Activated naive CD4-positive, alpha-beta T cell treated with anti-CD3 and anti-CD28 coated beads for 36 hours (primary cell): ENCODE measurements around the gene NRG4. TPM values are rescaled to one million over a fixed set of nuclear protein-coding genes. Genes with fewer than 3 reads are reported as not detected.

Source experiments
- CTCF ChIA-PET: fragments of 350-600 bp; sonication (Branson Sonifier 250); formaldehyde crosslinking; loops from one replicate; lab custom pipeline; 2021; ENCODE audit warnings: antibody characterized with exemption; lab: Charles Lee
- DNase-seq: peaks from one replicate; pipeline ENCODE4 v3.0.0-alpha.2; 2020
- H3K27ac Mint-ChIP-seq: one replicate; pipeline ENCODE4 v1.8.0; 2021; ENCODE audit warnings: mild to moderate bottlenecking, mixed read lengths
- H3K27me3 Mint-ChIP-seq: one replicate; pipeline ENCODE4 v1.8.0; 2021; ENCODE audit warnings: low read depth, mixed read lengths
- H3K36me3 Mint-ChIP-seq: one replicate; pipeline ENCODE4 v1.8.0; 2021; ENCODE audit warnings: low read depth, mixed read lengths
- H3K4me1 Mint-ChIP-seq: one replicate; pipeline ENCODE4 v1.8.0; 2021; ENCODE audit warnings: low read depth, mixed read lengths
- H3K4me3 Mint-ChIP-seq: one replicate; pipeline ENCODE4 v1.8.0; 2021; ENCODE audit warnings: mild to moderate bottlenecking, moderate library complexity, mixed read lengths
- H3K9me3 Mint-ChIP-seq: one replicate; pipeline ENCODE4 v1.8.0; 2021; ENCODE audit warnings: mixed read lengths
- intact Hi-C: fragments of 100-400 bp; cut with micrococcal nuclease; formaldehyde crosslinking; loops from one replicate; pipeline ENCODE4 v1.15.1; 2023
- total RNA-seq, 2 experiments: library from RNA; stranded (reverse); gene quantifications; one replicate each; pipeline ENCODE4 v1.2.3, GENCODE V29; 2021

The NRG4 gene
- total RNA-seq, 2 experiments from 2014 or later: not detected

DNA sequence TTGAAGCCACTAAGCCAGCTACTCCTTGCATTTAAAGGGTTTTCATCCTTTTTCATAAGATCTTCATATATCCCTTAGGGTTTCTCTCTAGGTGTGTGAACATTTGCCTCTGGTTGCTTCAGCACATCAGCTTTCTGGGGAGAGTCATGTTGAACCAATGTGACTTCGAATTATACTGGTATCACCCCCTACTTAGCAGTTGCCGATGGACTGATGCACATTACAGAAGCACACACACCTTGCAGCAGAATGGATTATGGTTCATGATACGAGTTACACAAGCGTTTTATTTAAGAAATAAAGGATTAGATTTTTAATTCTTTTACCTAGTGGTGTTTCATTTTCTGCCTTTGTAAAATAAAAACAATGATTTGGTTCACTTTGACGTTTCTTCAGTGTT, 69.0 kb downstream of the NRG4 start:
- H3K4me3 Mint-ChIP-seq: no peak overlapping the region
- H3K9me3 Mint-ChIP-seq: peaks cover 21% of the 10 kb centered on the region
- peaks cover 12% of the 10 kb centered on the region for H3K36me3 Mint-ChIP-seq
- no peaks in the 10 kb centered on the region for H3K4me1 Mint-ChIP-seq
- intact Hi-C loops: no loop called here
- no peaks in the 10 kb centered on the region for H3K27me3 Mint-ChIP-seq
- H3K27ac Mint-ChIP-seq: no peak overlapping the region
- DNase-seq: no peak
- CTCF ChIA-PET: no interaction called here

- intact Hi-C loops: no loop called here
- DNase-seq: no peak
- H3K9me3 Mint-ChIP-seq: peaks cover 27% of the 10 kb centered on the region
- H3K4me1 Mint-ChIP-seq: no peaks in the 10 kb centered on the region
- H3K36me3 Mint-ChIP-seq: peaks cover 20% of the 10 kb centered on the region
- CTCF ChIA-PET: no interaction called here
- H3K4me3 Mint-ChIP-seq: no peak overlapping the region
- no peak overlapping the region for H3K27ac Mint-ChIP-seq
- no peaks in the 10 kb centered on the region for H3K27me3 Mint-ChIP-seq
These were observed 69.8 kb downstream of the NRG4 start for GRCh38 chr15:75942464-75942863.

DNA sequence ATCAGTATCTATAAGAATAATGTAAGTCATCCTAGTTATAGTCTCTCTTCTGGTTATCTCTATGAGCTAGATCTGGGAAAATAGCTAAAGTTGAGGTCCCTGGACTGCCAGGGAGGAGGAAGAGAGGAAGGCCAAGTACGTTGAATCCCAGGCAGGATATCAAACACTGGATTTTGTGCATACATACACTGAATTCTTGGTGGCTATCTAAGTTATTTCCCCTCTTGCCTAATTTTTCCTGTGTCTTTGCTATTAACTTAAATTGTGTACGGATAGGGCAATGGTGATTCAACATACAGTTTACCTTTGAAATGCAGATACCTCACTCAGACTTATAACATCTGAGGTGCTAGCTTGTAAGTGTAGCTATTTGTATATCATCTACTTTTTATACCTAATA, 81.4 kb downstream of the NRG4 start:
- CTCF ChIA-PET: interaction anchor here (1.2 kb wide), 1 partner anchor 9 kb away, joined by 3 read pairs; no protein-coding TSS in a partner anchor
- Mint-ChIP-seq H3K36me3 (peaks cover 43% of the 10 kb centered on the region), H3K4me3 (no peak overlapping the region), H3K27ac (no peak overlapping the region), H3K4me1 (peaks cover 14% of the 10 kb centered on the region), H3K27me3 (no peaks in the 10 kb centered on the region), H3K9me3 (no peaks in the 10 kb centered on the region)
- intact Hi-C loops: no loop called here
- DNase-seq: no peak

- H3K4me1 Mint-ChIP-seq: peaks cover 17% of the 10 kb centered on the region
- H3K9me3 Mint-ChIP-seq: no peaks in the 10 kb centered on the region
- intact Hi-C loops: no loop called here
- H3K27ac Mint-ChIP-seq: no peak overlapping the region
- CTCF ChIA-PET: interaction anchor here (0.6 to 1.2 kb wide), 2 partner anchors 204 to 406 kb away, joined by 3 to 7 read pairs; no protein-coding TSS in a partner anchor
- H3K27me3 Mint-ChIP-seq: no peaks in the 10 kb centered on the region
- no peak for DNase-seq
- no peak overlapping the region for H3K4me3 Mint-ChIP-seq
- H3K36me3 Mint-ChIP-seq: peaks cover 42% of the 10 kb centered on the region
These were observed 82.2 kb downstream of the NRG4 start for GRCh38 chr15:75929799-75930565.

GRCh38 chr15:75928680-75929608, 83.3 kb downstream of the NRG4 start:
- H3K36me3 Mint-ChIP-seq: peaks cover 39% of the 10 kb centered on the region

DNA sequence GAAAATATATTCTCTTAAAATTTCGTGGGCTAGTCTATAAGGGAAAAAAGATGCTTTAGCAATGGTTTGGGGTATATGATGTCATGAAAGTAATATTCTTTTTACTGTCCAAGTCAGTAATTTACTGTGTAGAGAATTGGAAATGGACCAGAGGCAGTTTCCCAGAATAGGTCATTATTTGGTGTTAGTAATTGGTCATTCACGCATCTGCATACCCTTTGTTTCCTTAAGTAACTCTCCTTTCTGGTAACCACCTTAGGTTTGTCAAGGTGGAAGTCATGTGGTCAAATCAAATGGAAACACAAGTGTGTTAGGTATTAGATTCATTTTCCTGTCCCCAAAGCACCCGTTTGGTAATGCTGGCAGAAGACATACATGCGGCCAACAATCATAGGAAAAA, 84.6 kb downstream of the NRG4 start:
- intact Hi-C loops: no loop called here
- no peak for DNase-seq
- no peaks in the 10 kb centered on the region for H3K27me3 Mint-ChIP-seq
- CTCF ChIA-PET: no interaction called here
- no peak overlapping the region for H3K27ac Mint-ChIP-seq
- peaks cover 38% of the 10 kb centered on the region for H3K36me3 Mint-ChIP-seq
- H3K9me3 Mint-ChIP-seq: no peaks in the 10 kb centered on the region
- peaks cover 24% of the 10 kb centered on the region for H3K4me1 Mint-ChIP-seq
- no peak overlapping the region for H3K4me3 Mint-ChIP-seq

More at GRCh38 chr15:75928680-75929608, 83.3 kb downstream of the NRG4 start:
- no peak for DNase-seq
- Mint-ChIP-seq H3K9me3 (no peaks in the 10 kb centered on the region), H3K4me1 (peaks cover 18% of the 10 kb centered on the region), H3K27me3 (no peaks in the 10 kb centered on the region), H3K27ac (no peak overlapping the region), H3K4me3 (no peak overlapping the region)
- CTCF ChIA-PET: interaction anchor here (0.6 to 1.4 kb wide), 7 partner anchors 11 to 1461 kb away, joined by 3 to 7 read pairs (median 4); no protein-coding TSS in a partner anchor
- intact Hi-C loops: no loop called here

DNA sequence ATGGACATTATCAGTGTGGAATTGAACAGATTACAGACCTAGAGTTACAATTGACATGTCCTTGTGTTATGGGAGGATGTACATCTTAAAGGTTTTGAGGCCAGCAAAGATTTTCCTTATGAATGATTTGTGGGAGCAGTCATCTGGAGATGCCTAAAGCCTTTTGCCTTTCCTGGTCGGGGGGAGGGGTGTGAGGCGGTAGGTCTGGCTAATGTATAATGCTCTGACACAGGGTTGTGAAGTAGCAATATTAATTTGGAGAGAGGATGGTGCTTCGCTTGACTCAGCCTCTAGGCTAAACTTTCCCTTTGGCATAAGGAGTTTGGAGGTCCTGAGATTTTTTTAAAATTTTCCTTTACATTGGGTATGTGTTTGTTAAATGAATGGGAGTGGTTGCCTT, 85.3 kb downstream of the NRG4 start:
- peaks cover 29% of the 10 kb centered on the region for H3K4me1 Mint-ChIP-seq

GRCh38 chr15:75925440-75925839, 86.8 kb downstream of the NRG4 start:
- peaks cover 29% of the 10 kb centered on the region for H3K4me1 Mint-ChIP-seq
- no peak for DNase-seq
- no peaks in the 10 kb centered on the region for H3K9me3 Mint-ChIP-seq
- no peak overlapping the region for H3K4me3 Mint-ChIP-seq
- CTCF ChIA-PET: interaction anchor here (0.6 to 1.5 kb wide), 3 partner anchors 116 to 859 kb away, joined by 3 to 5 read pairs (median 4); no protein-coding TSS in a partner anchor
- intact Hi-C loops: no loop called here
- peaks cover 27% of the 10 kb centered on the region for H3K36me3 Mint-ChIP-seq
- no peak overlapping the region for H3K27ac Mint-ChIP-seq
- no peaks in the 10 kb centered on the region for H3K27me3 Mint-ChIP-seq

More for the DNA sequence above, 85.3 kb downstream of the NRG4 start:
- no peak overlapping the region for H3K4me3 Mint-ChIP-seq
- no peak overlapping the region for H3K27ac Mint-ChIP-seq
- no peak for DNase-seq
- H3K36me3 Mint-ChIP-seq: peaks cover 35% of the 10 kb centered on the region
- no peaks in the 10 kb centered on the region for H3K9me3 Mint-ChIP-seq
- CTCF ChIA-PET: no interaction called here
- no peaks in the 10 kb centered on the region for H3K27me3 Mint-ChIP-seq
- intact Hi-C loops: no loop called here

DNA sequence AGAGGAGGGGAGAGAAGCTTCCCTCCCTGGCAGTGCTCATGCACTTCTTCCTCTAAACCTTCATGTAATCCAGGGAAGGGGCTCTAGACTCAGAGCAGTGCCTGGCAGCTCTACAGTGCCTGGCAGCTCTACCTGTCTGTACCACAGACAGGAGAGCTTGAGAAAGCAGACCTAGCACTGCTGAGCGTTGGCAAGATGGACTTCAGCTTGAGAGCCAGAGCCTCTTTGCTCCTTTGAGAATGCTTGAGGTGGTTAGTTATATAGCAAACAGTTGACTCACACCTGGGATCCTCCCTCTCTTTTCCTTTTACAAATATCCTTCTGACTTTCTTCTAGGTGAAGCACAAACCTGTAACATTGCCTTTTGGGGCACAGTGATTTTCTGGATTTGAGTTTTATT, 87.6 kb downstream of the NRG4 start:
- intact Hi-C loops: loop anchor here (5.0 kb wide), 1 partner anchor 122 kb away; no protein-coding TSS in a partner anchor
- no peak overlapping the region for H3K4me3 Mint-ChIP-seq
- H3K9me3 Mint-ChIP-seq: no peaks in the 10 kb centered on the region
- CTCF ChIA-PET: interaction anchor here (1.1 kb wide), 1 partner anchor 136 kb away, joined by 4 read pairs; no protein-coding TSS in a partner anchor
- H3K4me1 Mint-ChIP-seq: peaks cover 26% of the 10 kb centered on the region
- DNase-seq: no peak
- no peak overlapping the region for H3K27ac Mint-ChIP-seq
- H3K36me3 Mint-ChIP-seq: peaks cover 22% of the 10 kb centered on the region
- no peaks in the 10 kb centered on the region for H3K27me3 Mint-ChIP-seq

DNA sequence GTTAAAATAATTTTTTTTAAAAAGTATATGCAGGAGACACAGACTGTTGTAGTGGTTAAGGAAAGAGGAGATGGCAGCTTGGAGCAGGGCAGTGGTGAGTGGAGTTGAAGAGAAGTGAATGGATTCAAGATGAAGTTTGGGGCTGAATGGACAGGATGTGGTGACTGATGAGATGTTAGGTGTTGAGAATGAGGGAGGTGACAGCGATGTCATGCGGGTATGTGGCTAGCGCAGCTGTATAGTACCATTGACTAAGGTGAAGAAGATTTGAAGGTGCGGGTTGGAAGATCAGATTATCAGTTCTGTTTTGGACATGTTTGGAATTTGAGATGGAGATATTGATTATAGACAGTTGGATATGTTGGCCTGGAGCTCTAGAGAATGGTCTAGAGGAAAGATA, 88.5 kb downstream of the NRG4 start:
- H3K27ac Mint-ChIP-seq: no peak overlapping the region
- H3K9me3 Mint-ChIP-seq: no peaks in the 10 kb centered on the region
- H3K4me1 Mint-ChIP-seq: peaks cover 26% of the 10 kb centered on the region
- CTCF ChIA-PET: interaction anchor here (0.9 kb wide), 1 partner anchor 15 kb away, joined by 4 read pairs; no protein-coding TSS in a partner anchor
- H3K4me3 Mint-ChIP-seq: no peak overlapping the region
- DNase-seq: peak; percentile 37
- H3K27me3 Mint-ChIP-seq: no peaks in the 10 kb centered on the region
- peaks cover 22% of the 10 kb centered on the region for H3K36me3 Mint-ChIP-seq
- intact Hi-C loops: loop anchor here (5.0 kb wide), 1 partner anchor 121 kb away; no protein-coding TSS in a partner anchor

- H3K4me3 Mint-ChIP-seq: no peak overlapping the region
- intact Hi-C loops: loop anchor here (5.0 kb wide), 1 partner anchor 120 kb away; no protein-coding TSS in a partner anchor
- no peaks in the 10 kb centered on the region for H3K27me3 Mint-ChIP-seq
- H3K27ac Mint-ChIP-seq: no peak overlapping the region
- peak; percentile 25 for DNase-seq
- H3K36me3 Mint-ChIP-seq: peaks cover 30% of the 10 kb centered on the region
- no peaks in the 10 kb centered on the region for H3K9me3 Mint-ChIP-seq
- CTCF ChIA-PET: interaction anchor here (0.6 to 1.4 kb wide), 12 partner anchors 9 to 244 kb away, joined by 3 to 9 read pairs (median 4); no protein-coding TSS in a partner anchor
- peaks cover 20% of the 10 kb centered on the region for H3K4me1 Mint-ChIP-seq
These were observed 90.2 kb downstream of the NRG4 start for GRCh38 chr15:75921732-75922703.
